Measurements from ENCODE around the gene PTTG1IP.

Gene PTTG1IP

GRCh38 chr21:44901391-44902074 is 28.0 kb upstream of the PTTG1IP start:
- TF ChIP-seq, protein P1, sequence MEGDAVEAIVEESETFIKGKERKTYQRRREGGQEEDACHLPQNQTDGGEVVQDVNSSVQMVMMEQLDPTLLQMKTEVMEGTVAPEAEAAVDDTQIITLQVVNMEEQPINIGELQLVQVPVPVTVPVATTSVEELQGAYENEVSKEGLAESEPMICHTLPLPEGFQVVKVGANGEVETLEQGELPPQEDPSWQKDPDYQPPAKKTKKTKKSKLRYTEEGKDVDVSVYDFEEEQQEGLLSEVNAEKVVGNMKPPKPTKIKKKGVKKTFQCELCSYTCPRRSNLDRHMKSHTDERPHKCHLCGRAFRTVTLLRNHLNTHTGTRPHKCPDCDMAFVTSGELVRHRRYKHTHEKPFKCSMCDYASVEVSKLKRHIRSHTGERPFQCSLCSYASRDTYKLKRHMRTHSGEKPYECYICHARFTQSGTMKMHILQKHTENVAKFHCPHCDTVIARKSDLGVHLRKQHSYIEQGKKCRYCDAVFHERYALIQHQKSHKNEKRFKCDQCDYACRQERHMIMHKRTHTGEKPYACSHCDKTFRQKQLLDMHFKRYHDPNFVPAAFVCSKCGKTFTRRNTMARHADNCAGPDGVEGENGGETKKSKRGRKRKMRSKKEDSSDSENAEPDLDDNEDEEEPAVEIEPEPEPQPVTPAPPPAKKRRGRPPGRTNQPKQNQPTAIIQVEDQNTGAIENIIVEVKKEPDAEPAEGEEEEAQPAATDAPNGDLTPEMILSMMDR (IDR thresholded peaks at IDR 0.05; ENCODE audit: control extremely low read depth, extremely low read depth, low read depth, missing control alignments) = no peak
- ChIA-PET POLR2A (no interaction called here), CTCF (no interaction called here)
- no peak for DNase-seq (ENCODE audit: extremely low spot score)

- ChIA-PET POLR2A (no interaction called here), CTCF (interaction anchor here (1.1 kb wide), 1 partner anchor 11 kb away, joined by 3 read pairs; no protein-coding TSS in a partner anchor)
- TF ChIP-seq, protein P1 (IDR thresholded peaks at IDR 0.05; ENCODE audit: control extremely low read depth, extremely low read depth, low read depth, missing control alignments) = no peak
- DNase-seq (ENCODE audit: extremely low spot score) = no peak
These were observed 27.2 kb upstream of the PTTG1IP start for GRCh38 chr21:44900559-44901251.

DNA sequence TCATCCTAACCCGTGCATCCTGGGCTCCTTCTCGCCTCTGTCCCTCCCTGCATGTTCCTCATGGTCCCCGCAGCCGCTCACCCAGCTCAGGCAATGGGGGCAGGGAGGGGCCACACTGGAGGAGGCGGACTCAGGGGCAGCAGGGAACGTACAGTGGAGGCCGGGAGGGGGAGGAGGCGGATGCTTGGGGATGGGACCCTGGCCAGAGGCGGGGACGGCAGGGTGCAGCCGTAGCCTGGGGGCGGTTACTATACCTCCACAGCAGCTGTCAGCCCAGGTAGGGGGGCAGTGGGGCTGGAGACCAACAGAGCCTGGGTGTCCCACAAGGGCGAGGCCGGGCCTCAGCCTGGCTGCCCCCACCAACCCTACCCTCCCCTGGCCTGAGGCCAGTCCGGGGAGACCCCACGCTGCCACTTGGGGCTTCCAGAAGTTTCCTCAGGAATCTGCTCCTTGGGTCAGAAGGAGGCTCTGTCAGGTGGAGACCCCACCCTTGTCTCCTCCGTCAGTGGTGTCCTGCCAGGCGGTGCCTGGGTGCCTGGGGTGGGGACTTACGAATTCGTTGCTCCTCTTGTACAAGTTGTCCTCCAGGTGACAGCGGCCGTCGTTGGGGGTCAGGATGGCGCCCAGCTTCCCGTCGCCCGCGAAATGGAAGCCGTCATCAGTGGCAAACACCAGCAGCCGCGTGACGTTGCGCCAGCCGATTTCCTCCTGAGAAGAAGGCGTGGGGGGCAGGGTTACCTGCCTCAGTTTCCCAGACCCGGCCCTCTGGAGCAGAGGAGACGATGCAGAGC is 26.5 kb upstream of the PTTG1IP start:
- TF ChIP-seq, protein P1 (IDR thresholded peaks at IDR 0.05; ENCODE audit: control extremely low read depth, extremely low read depth, low read depth, missing control alignments) = no peak
- DNase-seq (ENCODE audit: extremely low spot score) = no peak
- CTCF ChIA-PET = interaction anchor here (1.1 to 2.2 kb wide), 2 partner anchors 12 to 29 kb away, joined by 3 to 5 read pairs; no protein-coding TSS in a partner anchor
- POLR2A ChIA-PET = no interaction called here

DNA sequence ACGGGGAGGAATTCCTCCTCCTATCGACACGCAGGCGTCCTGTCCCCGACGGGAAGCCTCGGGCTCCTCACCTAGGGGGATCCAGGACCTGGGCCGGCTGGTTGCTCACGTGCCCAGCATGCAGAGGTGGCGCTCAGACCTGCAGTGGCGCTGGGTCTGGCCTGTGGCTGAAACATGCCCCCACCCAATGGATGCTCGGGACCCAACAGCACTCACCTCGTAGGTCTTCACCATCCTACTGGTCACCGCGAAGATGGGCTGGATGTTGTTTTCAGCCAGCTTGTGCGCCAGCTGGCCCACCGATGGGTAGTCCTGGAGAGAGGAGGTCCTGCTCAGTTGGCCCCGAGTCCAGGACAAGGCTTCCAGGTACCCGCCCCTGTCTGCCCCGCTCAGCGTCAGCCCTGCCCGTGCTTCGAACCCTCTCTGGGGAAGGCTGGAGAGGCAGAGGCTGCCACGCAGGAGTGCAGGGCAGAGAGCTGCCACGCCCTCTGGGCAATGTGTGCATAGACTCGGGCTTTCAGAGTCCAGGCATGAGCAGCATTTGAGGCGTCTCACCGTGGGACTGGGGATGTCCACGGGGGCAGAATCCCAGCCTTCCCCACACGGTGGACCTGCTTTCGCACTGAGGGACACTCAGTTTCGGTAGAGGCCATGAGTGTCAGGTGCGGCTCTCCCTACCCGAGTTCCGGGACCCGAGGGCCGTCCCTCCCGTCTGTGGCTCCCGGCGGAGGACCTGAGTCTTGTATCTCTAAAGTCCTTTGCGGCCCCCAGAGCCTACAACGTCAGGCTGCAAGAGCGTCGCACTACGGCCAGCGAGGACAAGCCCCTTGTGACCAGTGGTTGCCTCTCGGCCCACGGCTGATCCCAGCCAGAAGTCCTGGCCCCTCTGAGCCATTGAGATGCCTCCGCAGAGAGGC is 25.6 kb upstream of the PTTG1IP start:
- ChIA-PET CTCF (interaction anchor here (1.2 to 2.2 kb wide), 2 partner anchors 8 to 30 kb away, joined by 5 read pairs; no protein-coding TSS in a partner anchor), POLR2A (no interaction called here)
- TF ChIP-seq, protein P1 (IDR thresholded peaks at IDR 0.05; ENCODE audit: control extremely low read depth, extremely low read depth, low read depth, missing control alignments) = no peak
- DNase-seq (ENCODE audit: extremely low spot score) = no peak

GRCh38 chr21:44898011-44898488 is 24.6 kb upstream of the PTTG1IP start:
- no peak for DNase-seq (ENCODE audit: extremely low spot score)
- CTCF ChIA-PET = interaction anchor here (1.1 to 6.4 kb wide), 4 partner anchors 9 to 231 kb away, joined by 4 to 46 read pairs (median 5); no protein-coding TSS in a partner anchor
- TF ChIP-seq, protein P1 (IDR thresholded peaks at IDR 0.05; ENCODE audit: control extremely low read depth, extremely low read depth, low read depth, missing control alignments) = no peak
- POLR2A ChIA-PET = no interaction called here
